HepG2 (cell line): ENCODE data around the gene AJUBA. TPM values are rescaled to one million over a fixed set of nuclear protein-coding genes. Genes with fewer than 3 reads are reported as not detected.

Experiments
- AGO1 ChIP-seq: fragments of 200-400 bp; formaldehyde crosslinking; IDR thresholded peaks from 2 replicates; pipeline ENCODE4 v1.6.1; 2017; ENCODE audit warnings: mild to moderate bottlenecking, low read depth, low read length, moderate library complexity; ENCODE audit not compliant: poor library complexity, severe bottlenecking
- ARID2 ChIP-seq: sonication (generic); formaldehyde crosslinking; IDR thresholded peaks from 2 replicates; pipeline ENCODE4 v1.8.1; 2022; ENCODE audit warnings: mild to moderate bottlenecking, missing genetic modification reagents, borderline replicate concordance
- HIVEP1 ChIP-seq: sonication (generic); formaldehyde crosslinking; IDR thresholded peaks from 2 replicates; pipeline ENCODE4 v1.4.0; 2020; ENCODE audit warnings: mild to moderate bottlenecking, missing genetic modification reagents
- HNRNPH1 ChIP-seq: fragments of 200-400 bp; formaldehyde crosslinking; optimal IDR thresholded peaks from 2 replicates; pipeline ENCODE3; 2017; ENCODE audit warnings: mild to moderate bottlenecking, low read depth, low read length
- JDP2 ChIP-seq: sonication (generic); formaldehyde crosslinking; IDR thresholded peaks from 2 replicates; pipeline ENCODE4 v1.8.1; 2022; ENCODE audit warnings: missing genetic modification reagents, borderline replicate concordance
- KDM4B ChIP-seq: sonication (generic); formaldehyde crosslinking; IDR thresholded peaks from 2 replicates; pipeline ENCODE4 v1.4.0; 2020; ENCODE audit warnings: missing genetic modification reagents
- KMT2B ChIP-seq: IDR thresholded peaks from 2 replicates; pipeline ENCODE4 v1.6.1; 2016; ENCODE audit warnings: missing genetic modification reagents, missing compliant biosample characterization
- MAFG ChIP-seq: sonication (generic); formaldehyde crosslinking; IDR thresholded peaks from 2 replicates; pipeline ENCODE4 v1.5.1; 2020; ENCODE audit warnings: mild to moderate bottlenecking, missing genetic modification reagents
- MTA1 ChIP-seq: sonication (generic); formaldehyde crosslinking; IDR thresholded peaks from 2 replicates; pipeline ENCODE4 v1.4.0; 2020; ENCODE audit warnings: missing genetic modification reagents, mild to moderate bottlenecking, borderline replicate concordance
- NR2F1 ChIP-seq, 2 experiments: fragments of 450-650 bp in 1 of 2; formaldehyde crosslinking in 1 of 2; IDR thresholded peaks; 2 replicates each; pipeline versions ENCODE4 v1.5.0 to v1.6.1; 2016 to 2020; ENCODE audit warnings: mild to moderate bottlenecking in 1 of 2, missing compliant biosample characterization in 1 of 2, missing genetic modification reagents in 1 of 2, moderate library complexity in 1 of 2
- NRL ChIP-seq: sonication (generic); formaldehyde crosslinking; IDR thresholded peaks from 2 replicates; pipeline ENCODE4 v1.5.0; 2020; ENCODE audit warnings: missing genetic modification reagents, mild to moderate bottlenecking, moderate library complexity, borderline replicate concordance
- ONECUT2 ChIP-seq: sonication (generic); formaldehyde crosslinking; IDR thresholded peaks from 2 replicates; pipeline ENCODE4 v1.4.0; 2020; ENCODE audit warnings: missing genetic modification reagents
- PPARG ChIP-seq: conservative IDR thresholded peaks from 2 replicates; pipeline ENCODE4 v1.6.1; 2016; ENCODE audit warnings: missing biosample characterization, missing genetic modification reagents
- SOX6 ChIP-seq, 2 experiments: fragments of 450-650 bp in 1 of 2; sonication (generic) in 1 of 2; formaldehyde crosslinking in 1 of 2; IDR thresholded peaks; 2 replicates each; pipeline versions ENCODE4 v1.4.0 to v1.6.1; 2017 to 2020; ENCODE audit warnings: antibody characterized with exemption in 1 of 2, mild to moderate bottlenecking in 1 of 2, missing genetic modification reagents in 1 of 2
- SSRP1 ChIP-seq: IDR thresholded peaks from 2 replicates; pipeline ENCODE4 v1.6.1; 2016; ENCODE audit warnings: control low read depth
- ZBTB21 ChIP-seq: sonication (generic); formaldehyde crosslinking; IDR thresholded peaks from 2 replicates; pipeline ENCODE4 v1.4.0; 2020; ENCODE audit warnings: missing genetic modification reagents
- ZGPAT ChIP-seq: IDR thresholded peaks from 2 replicates; pipeline ENCODE4 v1.6.1; 2016; ENCODE audit warnings: mild to moderate bottlenecking
- ZIK1 ChIP-seq: sonication (generic); formaldehyde crosslinking; IDR thresholded peaks from 2 replicates; pipeline ENCODE4 v1.5.0; 2020; ENCODE audit warnings: mild to moderate bottlenecking, low read depth, missing genetic modification reagents, borderline replicate concordance
- ZNF3 ChIP-seq: IDR thresholded peaks from 2 replicates; pipeline ENCODE4 v1.7.0; 2017; ENCODE audit warnings: inconsistent platforms
- ZNF350 ChIP-seq: sonication (generic); formaldehyde crosslinking; IDR thresholded peaks from 2 replicates; pipeline ENCODE4 v1.4.0; 2020; ENCODE audit warnings: mild to moderate bottlenecking, low read depth, missing genetic modification reagents, borderline replicate concordance
- ZNF496 ChIP-seq: sonication (generic); formaldehyde crosslinking; IDR thresholded peaks from 2 replicates; pipeline ENCODE4 v1.8.1; 2023; ENCODE audit warnings: mild to moderate bottlenecking, moderate library complexity, missing genetic modification reagents; ENCODE audit not compliant: insufficient replicate concordance
- ZNF501 ChIP-seq: sonication (generic); formaldehyde crosslinking; IDR thresholded peaks from 2 replicates; pipeline ENCODE4 v1.5.1; 2020; ENCODE audit warnings: mild to moderate bottlenecking, moderate library complexity, missing genetic modification reagents
- ZNF552 ChIP-seq: sonication (generic); formaldehyde crosslinking; IDR thresholded peaks from 2 replicates; pipeline ENCODE4 v1.9.0; 2022; ENCODE audit warnings: missing genetic modification reagents, mild to moderate bottlenecking, borderline replicate concordance
- ZNF563 ChIP-seq: sonication (generic); formaldehyde crosslinking; IDR thresholded peaks from 2 replicates; pipeline ENCODE4 v1.8.0; 2022; ENCODE audit warnings: mild to moderate bottlenecking, moderate library complexity, missing genetic modification reagents
- ZNF704 ChIP-seq: sonication (generic); formaldehyde crosslinking; IDR thresholded peaks from 2 replicates; pipeline ENCODE4 v1.8.1; 2023; ENCODE audit warnings: mild to moderate bottlenecking, inconsistent platforms, moderate library complexity, missing genetic modification reagents, borderline replicate concordance
- ZNF746 ChIP-seq: sonication (generic); formaldehyde crosslinking; IDR thresholded peaks from 2 replicates; pipeline ENCODE4 v1.8.0; 2022; ENCODE audit warnings: mild to moderate bottlenecking, missing genetic modification reagents
- ZNF784 ChIP-seq: sonication (generic); formaldehyde crosslinking; IDR thresholded peaks from 2 replicates; pipeline ENCODE4 v1.5.1; 2020; ENCODE audit warnings: missing genetic modification reagents, mild to moderate bottlenecking, borderline replicate concordance
- polyA plus RNA-seq, 8 experiments: library from polyadenylated mRNA; depleted of rRNA in 3 of 8; stranded (reverse) in 7 of 8; unstranded in 1 of 8; fragments of >200 nt; fragmentation: Illumina TruSeq in 4 of 8; extraction: Trizol in 4 of 8; gene quantifications; 2 replicates each; pipeline versions ENCODE4 v1.2.1 to v1.2.3, GENCODE V29; 2011 to 2016; ENCODE audit warnings: low read depth in 4 of 8, missing spikeins in 1 of 8, mixed read lengths in 1 of 8; ENCODE audit not compliant: insufficient read depth in 1 of 8
- total RNA-seq, 5 experiments: library from RNA; depleted of rRNA; stranded (reverse); fragments of >200 nt; fragmentation: Illumina TruSeq; extraction: Trizol; gene quantifications; 2 replicates each; pipeline ENCODE4 v1.2.3, GENCODE V29; 2016; ENCODE audit warnings: low read depth in 1 of 5

AJUBA gene
- total and polyA plus RNA-seq, 2 of the 13 experiments (the other 11 are each of a cell fraction or from before 2014, with no cell fraction given), result 157 to 241 TPM

DNA sequence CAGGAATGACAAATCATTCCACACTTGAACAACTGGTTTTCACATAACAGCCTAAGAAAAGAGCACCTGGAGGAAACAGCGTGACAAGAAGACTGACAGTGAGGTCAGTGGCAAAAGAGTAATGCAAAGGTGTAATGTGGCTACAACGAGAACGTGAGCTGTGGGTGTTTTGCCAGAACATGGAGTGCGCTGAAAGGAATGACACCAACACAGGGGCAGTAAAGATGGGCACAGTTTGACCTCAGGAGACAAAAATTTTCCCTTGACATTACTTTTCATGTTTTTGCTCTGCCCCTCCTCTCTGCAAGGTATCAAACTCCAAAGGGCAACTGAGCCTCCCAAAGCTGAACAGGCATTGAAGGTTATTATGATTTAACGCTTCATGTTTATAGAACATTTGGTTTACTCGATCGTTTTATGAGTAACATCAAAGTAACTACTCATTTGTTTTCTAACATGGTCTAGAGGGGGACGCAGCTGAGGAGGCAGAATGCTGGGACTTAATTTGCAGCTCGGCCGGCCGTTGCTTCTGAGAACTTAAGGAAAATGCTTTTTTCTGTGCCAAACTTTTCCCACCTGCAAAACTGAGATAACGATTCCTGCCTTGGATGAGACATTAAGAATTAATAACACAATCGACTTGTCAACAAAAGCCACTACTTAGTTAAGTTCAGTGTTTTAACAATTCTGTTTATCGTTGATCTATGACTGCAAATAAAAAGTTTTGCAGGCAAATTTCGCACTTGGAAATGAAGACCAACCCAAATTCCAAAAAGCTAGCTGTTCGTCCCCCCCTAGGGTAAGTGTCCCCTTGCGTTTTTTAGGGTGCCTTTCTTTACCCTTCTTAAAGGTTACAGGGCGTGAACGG, 26.4 kb downstream of the AJUBA start (continued):
- TF ChIP-seq ZNF784 (CRISPR knock-in tag), result no peak
- no peak for TF ChIP-seq NRL
- TF ChIP-seq ARID2 (CRISPR knock-in tag), result no peak
- TF ChIP-seq ZNF3 (CRISPR knock-in tag), result no peak
- TF ChIP-seq AGO1, result no peak
- TF ChIP-seq MTA1 (CRISPR knock-in tag), result no peak
- no peak for TF ChIP-seq ZNF552 (CRISPR knock-in tag)
- TF ChIP-seq ZNF563 (CRISPR knock-in tag), result no peak
- no peak for TF ChIP-seq ZNF350
- TF ChIP-seq ZNF496, result no peak
- TF ChIP-seq SSRP1 (CRISPR knock-in tag), result 0 out of 2 replicates have a peak, but pooled peaks have one; percentile 24
- TF ChIP-seq HIVEP1 (CRISPR knock-in tag), result no peak
- no peak for TF ChIP-seq ZNF501 (CRISPR knock-in tag)
- TF ChIP-seq ZNF746 (CRISPR knock-in tag), result no peak
- no peak for TF ChIP-seq NR2F1 (CRISPR knock-in tag; IDR thresholded peaks at IDR 0.05)
- no peak for TF ChIP-seq ZNF704 (CRISPR knock-in tag)
- TF ChIP-seq ZGPAT, result no peak
- TF ChIP-seq KMT2B, result no peak
- no peak for TF ChIP-seq ZBTB21 (CRISPR knock-in tag)
- no peak for TF ChIP-seq HNRNPH1
- no peak for TF ChIP-seq PPARG (CRISPR knock-in tag)
- TF ChIP-seq MAFG (CRISPR knock-in tag), result no peak
- peak; percentile 36; the same call in 1 of the 2 replicates for TF ChIP-seq ZIK1 (CRISPR knock-in tag)
- TF ChIP-seq JDP2 (CRISPR knock-in tag), result no peak
- no peak for TF ChIP-seq SOX6 (IDR thresholded peaks at IDR 0.05)
- TF ChIP-seq SOX6 (CRISPR knock-in tag; IDR thresholded peaks at IDR 0.05), result no peak
- no peak for TF ChIP-seq KDM4B (CRISPR knock-in tag)
- no peak for TF ChIP-seq ONECUT2 (CRISPR knock-in tag)
